HepG2 (cell line): Measurements from ENCODE around the gene RASA4B. TPM values are rescaled to one million over a fixed set of nuclear protein-coding genes. Genes with fewer than 3 reads are reported as not detected.

ENCODE experiments used
- ATAC-seq: fragments of 200-7000 bp; cut with Tn5 transposase; 3 replicates; pipeline ENCODE4 v1.9.1; 2020; ENCODE audit warnings: mild to moderate bottlenecking, moderate library complexity
- BruUV-seq: library from RNA; stranded (reverse); fragments of 400-500 nt; replicated peaks from 2 replicates; lab custom pipeline; 2021; lab: Mats Ljungman, UMichigan
- CTCF ChIA-PET: fragments of 300-600 bp; formaldehyde crosslinking; extraction: SDS; loops from one replicate; lab custom pipeline; 2021; ENCODE audit warnings: low total read pairs, inconsistent platforms, low intra/inter-chr PET ratio; lab: Yijun Ruan, JAX
- POLR2A ChIA-PET: fragments of 350-600 bp; sonication (Branson Sonifier 250); formaldehyde crosslinking; loops from one replicate; lab custom pipeline; 2020; ENCODE audit warnings: antibody characterized with exemption, inconsistent platforms; lab: Yijun Ruan, JAX
- DNase-seq: peaks from one replicate; pipeline ENCODE4 v3.0.0-alpha.2; 2015; ENCODE audit warnings: low spot score
- FAIRE-seq: peaks from 3 replicates; lab custom pipeline; 2011; peaks lifted over from hg19 to GRCh38; lab: Jason Lieb, UNC
- H2AFZ ChIP-seq: one replicate; pipeline ENCODE4 v1.6.1; 2011; ENCODE audit warnings: low read length, inconsistent platforms
- H3K27ac ChIP-seq: fragments of 300-600 bp; 3 replicates; pipeline ENCODE4 v1.8.0; 2011; ENCODE audit warnings: mixed run types, mild to moderate bottlenecking, mixed read lengths, low read length, inconsistent platforms; ENCODE audit not compliant: insufficient read depth; ENCODE audit errors: extremely low read length
- H3K27me3 ChIP-seq, 2 experiments: fragments of 200-600 bp in 1 of 2; 2 replicates in 1 of 2; 3 replicates in 1 of 2; pipeline versions ENCODE4 v1.6.0 to v1.8.0; 2011; ENCODE audit warnings: low read length in 2 of 2, mild to moderate bottlenecking in 2 of 2, moderate library complexity in 2 of 2, inconsistent platforms in 1 of 2; ENCODE audit not compliant: insufficient read depth in 2 of 2, control insufficient read depth in 1 of 2
- H3K36me3 ChIP-seq, 2 experiments: fragments of 200-600 bp in 1 of 2; replicated peaks in 1 of 2; 2 replicates in 1 of 2; 3 replicates in 1 of 2; pipeline versions ENCODE4 v1.5.1 to v1.8.0; 2011; ENCODE audit warnings: low read length in 2 of 2, inconsistent platforms in 1 of 2; ENCODE audit not compliant: insufficient read depth in 2 of 2, control insufficient read depth in 1 of 2
- H3K4me1 ChIP-seq: 2 replicates; pipeline ENCODE4 v1.5.1; 2012; ENCODE audit warnings: low read length, inconsistent platforms; ENCODE audit not compliant: insufficient read depth
- H3K4me2 ChIP-seq: 2 replicates; pipeline ENCODE4 v1.6.0; 2011; ENCODE audit warnings: low read depth, low read length, inconsistent platforms
- H3K4me3 ChIP-seq, 3 experiments: fragments of 200-600 bp in 1 of 3; sonication (generic), shearing (Covaris generic) in 1 of 3; replicated peaks in 1 of 3; 2 replicates each; pipeline ENCODE4 v1.5.1; 2011 to 2016; ENCODE audit warnings: low read length in 3 of 3, inconsistent platforms in 2 of 3, low read depth in 2 of 3, mild to moderate bottlenecking in 2 of 3, control low read depth in 1 of 3, mixed read lengths in 1 of 3; ENCODE audit not compliant: insufficient read depth in 1 of 3
- H3K79me2 ChIP-seq: one replicate; pipeline ENCODE4 v1.6.1; 2011; ENCODE audit warnings: low read length, inconsistent platforms; ENCODE audit not compliant: insufficient read depth
- H3K9ac ChIP-seq: 2 replicates; pipeline ENCODE4 v1.6.0; 2011; ENCODE audit warnings: mild to moderate bottlenecking, low read depth, low read length, inconsistent platforms; ENCODE audit not compliant: insufficient read depth
- H3K9me3 ChIP-seq: 2 replicates; pipeline ENCODE4 v1.5.1; 2012; ENCODE audit warnings: mild to moderate bottlenecking, low read length
- H4K20me1 ChIP-seq: 2 replicates; pipeline ENCODE4 v1.6.0; 2011; ENCODE audit warnings: inconsistent platforms, mild to moderate bottlenecking, low read length, moderate library complexity; ENCODE audit not compliant: insufficient read depth
- AGO2 ChIP-seq: fragments of 200-400 bp; formaldehyde crosslinking; optimal IDR thresholded peaks from 2 replicates; pipeline ENCODE3; 2017; ENCODE audit warnings: mild to moderate bottlenecking, low read depth, low read length, moderate library complexity
- CEBPZ ChIP-seq: IDR thresholded peaks from 2 replicates; pipeline ENCODE4 v1.6.1; 2012; ENCODE audit warnings: low read length, improper control_type of control experiment
- EHMT2 ChIP-seq: fragments of 200-600 bp; sonication (generic); IDR thresholded peaks from 2 replicates; pipeline ENCODE4 v1.7.0; 2017; ENCODE audit warnings: antibody characterized with exemption, low read depth, low read length, borderline replicate concordance
- KDM5A ChIP-seq: fragments of 200-600 bp; sonication (generic); IDR thresholded peaks from 2 replicates; pipeline ENCODE4 v1.7.0; 2018; ENCODE audit warnings: antibody characterized with exemption, mild to moderate bottlenecking, low read length, borderline replicate concordance
- MXD4 ChIP-seq: IDR thresholded peaks from 2 replicates; pipeline ENCODE4 v1.6.1; 2016; ENCODE audit warnings: mild to moderate bottlenecking, missing biosample characterization, missing genetic modification reagents
- NR3C1 ChIP-seq: sonication (generic); formaldehyde crosslinking; IDR thresholded peaks from 2 replicates; pipeline ENCODE4 v1.4.0; 2020; ENCODE audit warnings: missing genetic modification reagents
- PLSCR1 ChIP-seq: sonication (generic); formaldehyde crosslinking; IDR thresholded peaks from 2 replicates; pipeline ENCODE4 v1.5.0; 2020; ENCODE audit warnings: missing genetic modification reagents, mild to moderate bottlenecking, borderline replicate concordance
- RBFOX2 ChIP-seq: fragments of 200-400 bp; formaldehyde crosslinking; IDR thresholded peaks from 2 replicates; pipeline ENCODE4 v1.6.1; 2017; ENCODE audit warnings: low read depth, mild to moderate bottlenecking, low read length
- SP1 ChIP-seq, 2 experiments: fragments of 450-650 bp in 1 of 2; sonication (generic) in 1 of 2; formaldehyde crosslinking in 1 of 2; IDR thresholded peaks; 2 replicates each; pipeline versions ENCODE4 v1.4.0 to v1.6.1; 2016 to 2020; ENCODE audit warnings: missing genetic modification reagents in 1 of 2
- ZBTB46 ChIP-seq: sonication (generic); formaldehyde crosslinking; IDR thresholded peaks from 2 replicates; pipeline ENCODE4 v1.4.0; 2020; ENCODE audit warnings: mild to moderate bottlenecking, missing genetic modification reagents, borderline replicate concordance
- ZBTB7B ChIP-seq: sonication (generic); formaldehyde crosslinking; IDR thresholded peaks from 2 replicates; pipeline ENCODE4 v1.4.0; 2020; ENCODE audit warnings: missing genetic modification reagents
- ZNF446 ChIP-seq: sonication (generic); formaldehyde crosslinking; IDR thresholded peaks from 2 replicates; pipeline ENCODE4 v1.5.0; 2020; ENCODE audit warnings: mild to moderate bottlenecking, missing genetic modification reagents
- WGBS: methylation state at CpG from one replicate; pipeline ENCODE4 v1.1.6; 2017; ENCODE audit warnings: low lambda C conversion rate; 5-methylcytosine and 5-hydroxymethylcytosine counted together
- in situ Hi-C: cut with HindIII; loops from 2 replicates; pipeline ENCODE4 v1.10.0; 2017; ENCODE audit warnings: low pct_unique_long_range_greater_than_20kb; ENCODE audit not compliant: extremely low pct_ligation_motif_present
- intact Hi-C: fragments of 100-400 bp; cut with micrococcal nuclease; formaldehyde crosslinking; loops from one replicate; pipeline ENCODE4 v1.10.0; 2022; ENCODE audit not compliant: unreplicated experiment
- polyA plus RNA-seq, 8 experiments: library from polyadenylated mRNA; depleted of rRNA in 3 of 8; stranded (reverse) in 7 of 8; unstranded in 1 of 8; fragments of >200 nt; fragmentation: Illumina TruSeq in 4 of 8; extraction: Trizol in 4 of 8; gene quantifications; 2 replicates each; pipeline versions ENCODE4 v1.2.1 to v1.2.3, GENCODE V29; 2011 to 2016; ENCODE audit warnings: low read depth in 4 of 8, missing spikeins in 1 of 8, mixed read lengths in 1 of 8; ENCODE audit not compliant: insufficient read depth in 1 of 8
- total RNA-seq, 5 experiments: library from RNA; depleted of rRNA; stranded (reverse); fragments of >200 nt; fragmentation: Illumina TruSeq; extraction: Trizol; gene quantifications; 2 replicates each; pipeline ENCODE4 v1.2.3, GENCODE V29; 2016; ENCODE audit warnings: low read depth in 1 of 5

The RASA4B gene
- total and polyA plus RNA-seq, 2 of the 13 experiments (the other 11 are each of a cell fraction or from before 2014, with no cell fraction given): 0.82 to 1.3 TPM

GRCh38 chr7:102457352-102457924, 60.1 kb downstream of the RASA4B start:
- no peaks in the 10 kb centered on the region for H4K20me1 ChIP-seq
- H3K4me1 ChIP-seq: 0 out of 2 replicates have a peak, but pooled peaks cover 1% of the 10 kb centered on the region
- ATAC-seq (no peak), DNase-seq (no peak)
- H3K9me3 ChIP-seq: no peaks in the 10 kb centered on the region
- intact Hi-C loops: no loop called here
- BruUV-seq: no TSS peak
- no peak for TF ChIP-seq NR3C1 (CRISPR knock-in tag)
- TF ChIP-seq RBFOX2: peak; percentile 34; the same call in 1 of the 2 replicates
- TF ChIP-seq MXD4 (CRISPR knock-in tag): no peak
- TF ChIP-seq AGO2: peak; percentile 22
- TF ChIP-seq, all 625 proteins: peak for 2
- H3K79me2 ChIP-seq: peaks cover 1% of the 10 kb centered on the region
- FAIRE-seq: no peak
- in situ Hi-C loops: no loop called here
- no peaks in the 10 kb centered on the region for H3K27me3 ChIP-seq
- no peak overlapping the region for H3K27ac ChIP-seq
- no peak overlapping the region for H3K9ac ChIP-seq
- WGBS: 94% methylated on average over 17 of the region's 40 CpGs
- no peak overlapping the region for H3K4me3 ChIP-seq
- H3K4me2 ChIP-seq: no peak overlapping the region
- peaks cover 9 to 12% of the 10 kb centered on the region in 2 experiments; a peak in 3 of 5 replicates for H3K36me3 ChIP-seq
- POLR2A ChIA-PET: no interaction called here
- CTCF ChIA-PET: no interaction called here
- H2AFZ ChIP-seq: no peak overlapping the region

GRCh38 chr7:102456327-102456726, 61.2 kb downstream of the RASA4B start:
- Histone ChIP-seq H3K27me3 (no peaks in the 10 kb centered on the region), H3K79me2 (no peaks in the 10 kb centered on the region), H3K4me1 (peaks cover 10% of the 10 kb centered on the region), H3K9me3 (no peaks in the 10 kb centered on the region), H3K9ac (no peak overlapping the region), H3K27ac (no peak overlapping the region), H3K36me3 (peaks cover 9 to 12% of the 10 kb centered on the region in 2 experiments; a peak in 3 of 5 replicates), H2AFZ (no peak overlapping the region), H3K4me2 (no peak overlapping the region), H4K20me1 (no peaks in the 10 kb centered on the region), H3K4me3 (no peak overlapping the region)
- DNase-seq (no peak), FAIRE-seq (no peak), ATAC-seq (no peak)
- WGBS: 96% methylated on average over 10 of the region's 10 CpGs
- BruUV-seq: TSS peak; percentile 53
- intact Hi-C loops: no loop called here
- ChIA-PET CTCF (no interaction called here), POLR2A (no interaction called here)
- in situ Hi-C loops: no loop called here
- no peak for TF ChIP-seq ZBTB46 (CRISPR knock-in tag)
- no peak for TF ChIP-seq ZBTB7B (CRISPR knock-in tag)
- TF ChIP-seq KDM5A: no peak
- TF ChIP-seq ZNF446: no peak
- no peak for TF ChIP-seq EHMT2
- no peak for TF ChIP-seq SP1 (IDR thresholded peaks at IDR 0.05)
- no peak for TF ChIP-seq SP1 (CRISPR knock-in tag; IDR thresholded peaks at IDR 0.05)
- no peak for TF ChIP-seq PLSCR1 (CRISPR knock-in tag)
- TF ChIP-seq CEBPZ: no peak
